NB4 (cell line): ENCODE measurements around the gene TMEM273.

Experiments
- DNase-seq: peaks from one replicate; pipeline ENCODE4 v3.0.0; 2010; ENCODE audit warnings: low read depth
- H3K4me3 ChIP-seq: one replicate; pipeline ENCODE4 v1.5.1; 2011; ENCODE audit warnings: mild to moderate bottlenecking, low read depth, low read length, moderate library complexity
- MYC ChIP-seq: IDR thresholded peaks from 2 replicates; pipeline ENCODE4 v1.6.1; 2011; ENCODE audit warnings: low read depth, low read length
- POLR2A ChIP-seq: IDR thresholded peaks from 2 replicates; pipeline ENCODE4 v1.6.1; 2011; ENCODE audit warnings: mild to moderate bottlenecking; ENCODE audit not compliant: insufficient read length; ENCODE audit errors: extremely low read depth
- TF ChIP-seq, protein P1 (sequence below): IDR thresholded peaks from one replicate; pipeline ENCODE4 v1.5.1; 2012; ENCODE audit warnings: low read depth, low read length
- TF ChIP-seq, protein P2 (sequence below): IDR thresholded peaks from 2 replicates; pipeline ENCODE4 v1.6.1; 2011; ENCODE audit warnings: low read depth, low read length

The TMEM273 gene

DNA sequence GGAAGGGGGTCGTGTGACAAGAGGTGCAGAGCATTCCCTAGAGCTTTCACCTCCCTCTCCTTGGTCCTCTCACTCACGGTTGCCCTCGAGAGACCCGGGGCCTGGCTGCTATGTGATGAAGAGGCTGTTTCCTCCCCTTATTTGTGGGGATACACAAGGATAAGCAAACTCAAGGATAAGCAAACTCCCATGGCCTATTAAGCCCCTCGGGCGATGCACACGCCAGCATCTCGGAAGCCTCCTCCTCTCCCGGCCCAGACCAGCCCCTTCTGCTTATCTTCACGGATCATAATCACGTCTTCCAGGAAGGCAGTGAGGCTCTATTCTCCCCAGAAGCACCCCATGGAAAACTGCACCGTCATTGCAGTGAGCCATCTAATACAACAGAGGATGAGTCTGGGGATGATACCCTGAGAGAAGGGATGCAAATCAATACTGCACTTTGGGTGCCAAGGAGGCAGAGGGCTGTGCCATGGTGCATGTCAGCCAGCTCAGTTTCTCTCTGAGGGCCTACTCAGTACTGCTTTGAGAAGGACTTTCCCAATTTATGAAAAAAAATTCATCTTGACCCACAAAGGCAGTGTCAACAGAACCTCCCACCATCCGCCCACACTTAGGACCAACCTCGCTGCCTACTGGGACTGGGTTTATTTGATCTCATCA is 22.2 kb downstream of the TMEM273 start:
- H3K4me3 ChIP-seq = no peak overlapping the region
- TF ChIP-seq, protein P1, sequence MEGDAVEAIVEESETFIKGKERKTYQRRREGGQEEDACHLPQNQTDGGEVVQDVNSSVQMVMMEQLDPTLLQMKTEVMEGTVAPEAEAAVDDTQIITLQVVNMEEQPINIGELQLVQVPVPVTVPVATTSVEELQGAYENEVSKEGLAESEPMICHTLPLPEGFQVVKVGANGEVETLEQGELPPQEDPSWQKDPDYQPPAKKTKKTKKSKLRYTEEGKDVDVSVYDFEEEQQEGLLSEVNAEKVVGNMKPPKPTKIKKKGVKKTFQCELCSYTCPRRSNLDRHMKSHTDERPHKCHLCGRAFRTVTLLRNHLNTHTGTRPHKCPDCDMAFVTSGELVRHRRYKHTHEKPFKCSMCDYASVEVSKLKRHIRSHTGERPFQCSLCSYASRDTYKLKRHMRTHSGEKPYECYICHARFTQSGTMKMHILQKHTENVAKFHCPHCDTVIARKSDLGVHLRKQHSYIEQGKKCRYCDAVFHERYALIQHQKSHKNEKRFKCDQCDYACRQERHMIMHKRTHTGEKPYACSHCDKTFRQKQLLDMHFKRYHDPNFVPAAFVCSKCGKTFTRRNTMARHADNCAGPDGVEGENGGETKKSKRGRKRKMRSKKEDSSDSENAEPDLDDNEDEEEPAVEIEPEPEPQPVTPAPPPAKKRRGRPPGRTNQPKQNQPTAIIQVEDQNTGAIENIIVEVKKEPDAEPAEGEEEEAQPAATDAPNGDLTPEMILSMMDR = no peak
- TF ChIP-seq, protein P2, sequence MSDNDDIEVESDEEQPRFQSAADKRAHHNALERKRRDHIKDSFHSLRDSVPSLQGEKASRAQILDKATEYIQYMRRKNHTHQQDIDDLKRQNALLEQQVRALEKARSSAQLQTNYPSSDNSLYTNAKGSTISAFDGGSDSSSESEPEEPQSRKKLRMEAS = no peak
- TF ChIP-seq POLR2A = no peak
- no peak for DNase-seq

DNA sequence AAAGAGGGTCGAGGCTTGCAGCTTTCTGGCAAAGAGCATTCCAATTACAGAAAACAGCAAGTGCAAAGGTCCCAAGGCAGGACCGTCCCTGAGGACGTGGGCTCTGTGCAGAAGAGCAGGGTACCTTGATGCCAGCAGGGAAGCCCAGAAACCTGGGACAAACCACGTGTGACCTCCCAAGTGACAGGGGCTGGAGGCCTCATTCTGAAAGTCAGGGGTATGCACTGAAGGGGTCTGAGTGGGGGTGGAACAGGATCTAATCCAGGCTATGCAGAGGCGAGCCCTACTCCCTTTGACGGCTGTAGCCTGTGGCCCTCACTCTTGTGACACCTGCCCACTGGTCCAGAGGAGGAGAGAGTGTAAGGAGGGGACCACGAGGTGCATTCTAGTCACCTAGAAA is 22.9 kb downstream of the TMEM273 start:
- TF ChIP-seq, protein P1 = no peak
- TF ChIP-seq, protein P2 = no peak
- TF ChIP-seq POLR2A (no peak), MYC (no peak)
- H3K4me3 ChIP-seq = no peak overlapping the region
- no peak for DNase-seq

DNA sequence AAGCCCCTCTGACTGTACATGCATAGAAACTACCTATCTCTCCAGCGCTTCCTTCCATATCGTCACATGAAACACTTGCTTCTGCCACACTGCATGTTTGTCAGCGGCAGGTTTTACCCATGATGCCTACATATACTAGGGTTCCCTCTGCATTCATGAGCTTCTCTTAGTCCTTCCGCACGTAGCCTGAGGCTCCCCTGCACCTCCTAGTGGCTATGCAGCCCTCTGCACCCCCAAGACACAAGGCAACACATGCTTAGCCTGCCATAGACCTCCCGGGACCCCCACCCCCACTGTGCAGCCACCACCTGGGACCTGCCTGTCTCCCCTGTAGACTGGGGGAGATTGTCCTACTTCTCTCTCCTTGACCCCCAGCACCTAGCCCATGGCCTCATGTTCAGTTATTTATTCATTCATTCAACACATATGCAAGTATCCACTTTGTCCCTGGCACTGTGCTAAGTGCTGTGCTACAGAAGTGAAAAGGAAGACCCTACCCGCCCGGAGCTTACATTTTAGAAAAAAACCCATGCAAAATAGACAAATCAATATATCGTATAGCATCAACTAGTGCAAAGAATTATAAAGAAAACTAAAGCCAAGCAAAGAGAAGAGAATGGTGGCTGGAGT is 23.5 kb downstream of the TMEM273 start:
- no peak for TF ChIP-seq POLR2A
- TF ChIP-seq, protein P1 = peak; percentile 94
- TF ChIP-seq MYC = peak; percentile 58; the same call in 1 of the 2 replicates
- TF ChIP-seq, protein P2 = peak; percentile 46; the same call in 1 of the 2 replicates
- H3K4me3 ChIP-seq = no peak overlapping the region
- DNase-seq = peak; percentile 68

DNA sequence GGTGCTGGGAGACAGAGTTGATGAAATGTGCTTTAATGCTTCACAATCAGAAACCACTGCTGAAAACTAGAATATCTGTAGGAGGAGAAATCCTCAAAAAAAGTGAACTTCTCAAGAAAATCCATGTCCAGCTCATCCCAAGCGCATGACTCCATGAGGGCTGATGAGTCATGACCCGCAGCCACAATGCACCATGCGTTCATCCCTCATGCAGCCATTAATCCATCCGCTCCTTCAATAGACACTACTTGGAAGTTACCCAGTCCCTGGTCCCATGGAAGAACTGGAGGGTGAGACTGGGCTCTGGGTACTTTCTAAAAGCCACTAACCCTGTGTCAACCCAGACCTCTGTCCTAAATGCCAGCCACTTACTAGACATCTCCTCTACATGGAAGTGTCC is 24.4 kb downstream of the TMEM273 start:
- TF ChIP-seq MYC (no peak), POLR2A (no peak)
- TF ChIP-seq, protein P1 = no peak
- TF ChIP-seq, protein P2 = no peak
- DNase-seq = no peak
- H3K4me3 ChIP-seq = no peak overlapping the region

GRCh38 chr10:49162761-49163310 is 25.4 kb downstream of the TMEM273 start:
- no peak overlapping the region for H3K4me3 ChIP-seq
- DNase-seq = no peak
- TF ChIP-seq POLR2A (no peak), MYC (no peak)

DNA sequence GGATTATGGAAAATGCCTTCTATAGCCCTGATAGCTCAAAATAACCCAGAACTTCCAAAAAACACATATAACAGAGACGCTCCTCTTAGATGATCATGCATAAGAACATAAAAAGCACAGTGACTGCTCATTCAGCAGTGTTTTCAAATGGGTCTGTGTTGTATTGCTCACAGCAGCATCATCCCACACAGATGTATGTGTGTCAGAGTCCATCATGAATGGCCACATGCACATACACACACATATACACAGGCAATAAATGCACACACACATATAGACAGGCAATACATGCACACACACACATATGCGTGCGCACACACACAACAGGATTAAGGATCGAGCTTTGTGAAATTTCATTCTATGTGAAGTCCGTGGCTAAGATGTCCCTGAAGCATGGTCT is 26.1 kb downstream of the TMEM273 start:
- TF ChIP-seq, protein P1 = no peak
- no peak for TF ChIP-seq POLR2A
- TF ChIP-seq MYC = no peak
- TF ChIP-seq, protein P2 = no peak
- H3K4me3 ChIP-seq = no peak overlapping the region
- DNase-seq = no peak
